Keratinocyte (primary cell): ENCODE measurements around the gene TTC16. TPM values are rescaled to one million over a fixed set of nuclear protein-coding genes. Genes with fewer than 3 reads are reported as not detected.

Source experiments
- DNase-seq: peaks from one replicate; pipeline ENCODE4 v3.0.0-alpha.2; 2011; ENCODE audit warnings: low read depth, missing footprints, low spot score
- FAIRE-seq: peaks from 2 replicates; lab custom pipeline; 2011; peaks lifted over from hg19 to GRCh38; lab: Jason Lieb, UNC
- H2AFZ ChIP-seq: 2 replicates; pipeline ENCODE4 v1.6.0; 2012; ENCODE audit warnings: low read length, control low read depth, inconsistent platforms; ENCODE audit not compliant: control insufficient read depth
- H3K27ac ChIP-seq: 2 replicates; pipeline ENCODE4 v1.5.1; 2011; ENCODE audit warnings: low read length; ENCODE audit not compliant: control insufficient read depth, insufficient read depth
- H3K27me3 ChIP-seq: 3 replicates; pipeline ENCODE4 v1.6.0; 2011; ENCODE audit warnings: low read length; ENCODE audit not compliant: control insufficient read depth, insufficient read depth; ENCODE audit errors: extremely low read depth
- H3K36me3 ChIP-seq, 2 experiments: 2 replicates in 1 of 2; 3 replicates in 1 of 2; pipeline ENCODE4 v1.5.1; 2011; ENCODE audit warnings: low read length in 2 of 2, mild to moderate bottlenecking in 1 of 2; ENCODE audit not compliant: control insufficient read depth in 2 of 2, insufficient read depth in 2 of 2; ENCODE audit errors: extremely low read depth in 1 of 2
- H3K4me1 ChIP-seq: 3 replicates; pipeline ENCODE4 v1.5.1; 2011; ENCODE audit warnings: low read length; ENCODE audit not compliant: control insufficient read depth, insufficient read depth; ENCODE audit errors: extremely low read depth
- H3K4me2 ChIP-seq: 3 replicates; pipeline ENCODE4 v1.6.0; 2011; ENCODE audit warnings: low read depth, low read length; ENCODE audit not compliant: control insufficient read depth, insufficient read depth; ENCODE audit errors: extremely low read depth
- H3K4me3 ChIP-seq, 3 experiments: fragments of 200-600 bp in 1 of 3; sonication (generic) in 1 of 3; 2 replicates in 2 of 3; 3 replicates in 1 of 3; pipeline ENCODE4 v1.5.1; 2011 to 2016; ENCODE audit warnings: low read length in 3 of 3, mild to moderate bottlenecking in 3 of 3, control low read depth in 2 of 3, inconsistent platforms in 1 of 3, low read depth in 1 of 3, mixed read lengths in 1 of 3, mixed run types in 1 of 3, moderate library complexity in 1 of 3; ENCODE audit not compliant: control insufficient read depth in 2 of 3, insufficient read depth in 2 of 3; ENCODE audit errors: extremely low read depth in 1 of 3
- H3K79me2 ChIP-seq: 2 replicates; pipeline ENCODE4 v1.6.0; 2012; ENCODE audit warnings: low read length; ENCODE audit not compliant: control insufficient read depth, insufficient read depth
- H3K9ac ChIP-seq: 3 replicates; pipeline ENCODE4 v1.6.0; 2011; ENCODE audit warnings: low read length; ENCODE audit not compliant: control insufficient read depth, insufficient read depth; ENCODE audit errors: extremely low read depth
- H3K9me1 ChIP-seq: 3 replicates; pipeline ENCODE4 v1.6.0; 2011; ENCODE audit warnings: low read length; ENCODE audit not compliant: control insufficient read depth, insufficient read depth; ENCODE audit errors: extremely low read depth
- H3K9me3 ChIP-seq: 2 replicates; pipeline ENCODE4 v1.5.1; 2012; ENCODE audit warnings: low read depth, low read length; ENCODE audit not compliant: control insufficient read depth
- H4K20me1 ChIP-seq: 3 replicates; pipeline ENCODE4 v1.6.0; 2011; ENCODE audit warnings: low read length; ENCODE audit not compliant: control insufficient read depth, insufficient read depth; ENCODE audit errors: extremely low read depth
- CTCF ChIP-seq, 3 experiments: IDR thresholded peaks in 1 of 3; conservative IDR thresholded peaks in 1 of 3; optimal IDR thresholded peaks in 1 of 3; 2 replicates in 2 of 3; 3 replicates in 1 of 3; pipeline versions ENCODE3 to v1.5.1; 2011; ENCODE audit warnings: low read length in 3 of 3, mild to moderate bottlenecking in 3 of 3, moderate library complexity in 2 of 3, control low read depth in 1 of 3, inconsistent platforms in 1 of 3; ENCODE audit not compliant: insufficient read depth in 2 of 3; ENCODE audit errors: extremely low read depth in 1 of 3
- EZH2 ChIP-seq: IDR thresholded peaks from one replicate; pipeline ENCODE4 v1.6.1; 2012; ENCODE audit warnings: inconsistent platforms, mild to moderate bottlenecking, low read length, moderate library complexity
- dilution Hi-C: fragments of 300-500 bp; cut with MboI; formaldehyde crosslinking; loops from one replicate; pipeline ENCODE4 v1.7.0; 2020; ENCODE audit warnings: low sequenced_read_pairs; ENCODE audit not compliant: extremely low pct_ligation_motif_present
- polyA plus RNA-seq, 5 experiments: library from polyadenylated mRNA; depleted of rRNA in 3 of 5; stranded (reverse) in 3 of 5; stranded (forward) in 1 of 5; unstranded in 1 of 5; fragments of >200 nt; gene quantifications; 1 replicate in 1 of 5; 2 replicates in 3 of 5; 3 replicates in 1 of 5; pipeline versions ENCODE4 v1.2.1 to v1.2.3, GENCODE V29; 2011 to 2012; ENCODE audit warnings: missing spikeins in 2 of 5, low read depth in 1 of 5, low replicate concordance in 1 of 5

TTC16 gene
- polyA plus RNA-seq, 1 donor (not counting 4 experiments of a cell fraction or from before 2014, with no cell fraction given) = not detected

GRCh38 chr9:127689329-127690000 is 26.4 kb upstream of the TTC16 start:
- Histone ChIP-seq H3K4me2 (no peak overlapping the region), H3K9ac (no peak overlapping the region), H3K9me3 (no peaks in the 10 kb centered on the region), H3K27ac (no peak overlapping the region), H3K79me2 (no peaks in the 10 kb centered on the region), H3K36me3 (peaks cover 14% of the 10 kb centered on the region in 2 experiments), H2AFZ (no peak overlapping the region), H4K20me1 (no peaks in the 10 kb centered on the region), H3K4me1 (peaks cover 3% of the 10 kb centered on the region), H3K27me3 (no peaks in the 10 kb centered on the region), H3K9me1 (no peaks in the 10 kb centered on the region), H3K4me3 (no peak overlapping the region)
- FAIRE-seq = no peak
- no peak for DNase-seq
- TF ChIP-seq CTCF (optimal IDR thresholded peaks at IDR 0.05 in 1 of 3, IDR thresholded peaks at IDR 0.05 in 1 of 3, conservative IDR thresholded peaks at IDR 0.05 in 1 of 3; ENCODE audit: extremely low read depth in 1 of 3, insufficient read depth in 2 of 3, low read length in 3 of 3) = no peak
- TF ChIP-seq EZH2 = no peak
- dilution Hi-C loops = no loop called here

- no peak overlapping the region for H3K4me3 ChIP-seq
- TF ChIP-seq CTCF (optimal IDR thresholded peaks at IDR 0.05 in 1 of 3, IDR thresholded peaks at IDR 0.05 in 1 of 3, conservative IDR thresholded peaks at IDR 0.05 in 1 of 3; ENCODE audit: extremely low read depth in 1 of 3, insufficient read depth in 2 of 3, low read length in 3 of 3) (no peak), EZH2 (no peak)
- H4K20me1 ChIP-seq = no peaks in the 10 kb centered on the region
- no peak overlapping the region for H3K4me2 ChIP-seq
- H3K27ac ChIP-seq = no peak overlapping the region
- FAIRE-seq (no peak), DNase-seq (no peak)
- no peaks in the 10 kb centered on the region for H3K79me2 ChIP-seq
- H3K9me1 ChIP-seq = no peaks in the 10 kb centered on the region
- H3K27me3 ChIP-seq = no peaks in the 10 kb centered on the region
- dilution Hi-C loops = no loop called here
- no peak overlapping the region for H2AFZ ChIP-seq
- no peak overlapping the region for H3K9ac ChIP-seq
- peaks cover 3% of the 10 kb centered on the region for H3K4me1 ChIP-seq
- no peaks in the 10 kb centered on the region for H3K9me3 ChIP-seq
- peaks cover 14% of the 10 kb centered on the region in 2 experiments for H3K36me3 ChIP-seq
Observed at GRCh38 chr9:127690735-127691134, 25.1 kb upstream of the TTC16 start.
